ENCODE results near the gene RFTN1.

RFTN1 gene

DNA sequence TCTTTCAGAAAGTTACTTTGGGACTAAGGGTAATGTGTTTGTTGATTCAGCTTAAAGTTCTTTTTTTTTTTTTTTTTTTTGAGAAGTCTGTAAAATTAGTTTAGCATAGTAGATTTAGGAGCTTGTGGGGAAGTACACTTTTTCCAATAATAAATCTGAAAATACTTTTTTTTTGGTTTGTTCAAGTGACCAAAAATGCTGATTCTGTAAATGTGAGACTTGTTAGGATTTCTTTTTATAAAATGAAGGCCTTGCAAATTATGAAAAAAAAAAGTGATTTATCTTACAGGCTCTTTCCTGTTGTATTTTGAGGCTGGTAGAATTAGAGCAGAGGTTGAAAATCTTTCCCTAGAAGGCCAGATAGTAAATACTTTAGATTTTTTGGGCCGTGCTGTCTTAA is 240.9 kb downstream of the RFTN1 start:
- DNase-seq (ENCODE audit: low spot score): no peak

GRCh38 chr3:16270855-16271254 is 242.6 kb downstream of the RFTN1 start:
- DNase-seq (ENCODE audit: low spot score): no peak

DNA sequence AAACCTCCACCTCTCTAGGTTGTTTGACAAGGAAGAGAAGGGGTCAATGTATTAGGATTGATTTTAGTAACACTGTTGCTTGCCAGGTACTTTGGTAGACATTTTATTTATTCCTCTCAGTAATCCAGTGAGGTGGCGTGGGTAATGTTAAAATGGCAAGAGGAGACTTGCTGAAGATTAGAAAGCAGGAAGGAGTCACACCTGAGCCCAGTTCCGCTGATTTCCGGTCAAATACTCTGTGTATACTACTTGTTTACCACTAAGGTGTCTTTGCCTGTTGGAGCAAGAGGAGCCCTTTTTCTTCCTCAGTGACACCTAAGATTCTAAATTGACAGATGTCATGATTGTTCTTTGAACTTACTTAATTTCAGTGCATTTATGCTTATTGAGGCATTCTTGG is 246.8 kb downstream of the RFTN1 start:
- no peak for DNase-seq (ENCODE audit: low spot score)
